HG03095 (cell line): ENCODE results near the gene FAM169A.
"Not testable (repeated sequence)": the region's sequence is repeated elsewhere in the genome, so short reads cannot be mapped to it uniquely, and the experiment has no call there.

Source experiments
- ATAC-seq: cut with Tn5 transposase; IDR thresholded peaks from one replicate; pipeline ENCODE4 v1.9.1; 2021; ENCODE audit warnings: moderate library complexity; ENCODE audit not compliant: unreplicated experiment

The FAM169A gene

DNA sequence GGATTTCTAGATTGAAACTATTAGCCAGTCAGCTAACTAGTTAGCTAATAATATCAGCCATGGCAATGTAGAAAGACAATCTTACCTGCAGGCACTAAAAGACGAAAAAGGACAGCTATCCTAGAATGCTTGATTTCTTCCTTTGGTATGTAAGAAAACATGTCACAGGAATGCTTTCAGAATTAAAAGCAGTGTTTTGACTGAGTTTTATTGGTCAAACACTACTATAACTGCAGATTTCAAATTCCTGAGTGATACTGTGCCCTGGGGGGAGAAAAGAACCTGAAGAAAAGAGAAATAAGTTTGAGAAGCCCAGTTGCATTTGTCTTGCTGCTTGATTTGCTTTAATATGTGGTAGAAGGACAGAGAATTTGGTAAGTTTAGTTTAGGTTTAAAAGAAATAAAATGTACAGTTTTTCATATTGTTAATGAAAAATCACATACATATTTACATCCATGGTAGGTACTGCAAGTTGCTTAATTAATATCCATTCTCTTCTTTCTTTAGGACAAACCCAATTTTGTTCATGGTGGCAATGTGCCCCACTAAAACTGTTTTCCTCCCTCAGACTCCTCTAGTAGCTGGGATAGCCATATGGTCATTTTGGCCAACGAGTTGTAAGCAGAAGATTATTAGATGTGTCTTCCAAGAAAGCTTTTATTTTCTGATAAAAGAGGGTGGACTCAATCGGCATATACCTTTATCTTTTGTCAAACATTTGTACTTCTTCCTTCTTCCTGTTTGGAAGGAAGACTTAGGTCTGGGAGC lies 4.3 kb upstream of the FAM169A start:
- ATAC-seq = no peak

DNA sequence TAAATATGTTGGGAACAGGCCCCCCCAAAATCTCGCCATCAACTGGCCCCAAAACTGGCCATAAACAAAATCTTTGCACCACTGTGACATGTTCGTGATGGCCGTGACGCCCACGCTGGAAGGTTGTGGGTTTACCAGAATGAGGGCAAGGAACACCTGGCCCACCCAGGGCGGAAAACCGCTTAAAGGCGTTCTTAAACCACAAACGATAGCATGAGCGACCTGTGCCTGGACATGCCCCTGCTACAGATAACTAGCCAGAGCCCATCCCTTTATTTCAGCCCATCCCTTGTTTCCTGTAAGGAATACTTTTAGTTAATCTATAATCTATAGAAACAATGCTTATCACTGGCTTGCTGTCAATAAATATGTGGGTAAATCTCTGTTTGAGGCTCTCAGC lies 3.2 kb upstream of the FAM169A start:
- not testable (repeated sequence) for ATAC-seq

DNA sequence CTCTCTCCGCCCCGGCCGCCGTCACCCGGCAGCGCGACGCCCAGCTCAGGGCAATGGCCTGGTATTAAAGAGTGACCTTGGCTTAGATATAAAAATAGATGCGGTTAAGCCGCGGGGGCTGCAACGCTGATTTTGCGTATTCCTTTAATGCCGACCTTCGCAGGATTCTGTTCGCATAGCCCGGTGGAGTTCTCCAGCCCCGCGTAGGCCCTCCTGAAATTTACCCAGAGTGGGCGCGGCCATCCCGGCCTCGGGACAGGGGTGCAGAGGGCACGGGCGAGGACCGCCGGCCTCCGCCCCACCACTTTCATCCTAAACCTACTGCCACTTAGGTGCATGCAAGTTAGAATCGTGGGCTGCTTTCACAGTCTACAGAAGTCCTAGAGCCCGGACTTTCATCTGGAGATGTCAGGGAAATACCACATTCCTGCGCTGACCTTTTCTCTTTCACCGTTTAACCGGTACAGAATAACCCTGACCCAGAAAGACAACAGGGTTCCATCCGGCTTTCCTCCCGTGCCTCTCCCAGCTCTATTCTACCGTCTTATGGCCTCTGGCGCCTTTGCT lies 492 bp upstream of the FAM169A start:
- no peak for ATAC-seq

DNA sequence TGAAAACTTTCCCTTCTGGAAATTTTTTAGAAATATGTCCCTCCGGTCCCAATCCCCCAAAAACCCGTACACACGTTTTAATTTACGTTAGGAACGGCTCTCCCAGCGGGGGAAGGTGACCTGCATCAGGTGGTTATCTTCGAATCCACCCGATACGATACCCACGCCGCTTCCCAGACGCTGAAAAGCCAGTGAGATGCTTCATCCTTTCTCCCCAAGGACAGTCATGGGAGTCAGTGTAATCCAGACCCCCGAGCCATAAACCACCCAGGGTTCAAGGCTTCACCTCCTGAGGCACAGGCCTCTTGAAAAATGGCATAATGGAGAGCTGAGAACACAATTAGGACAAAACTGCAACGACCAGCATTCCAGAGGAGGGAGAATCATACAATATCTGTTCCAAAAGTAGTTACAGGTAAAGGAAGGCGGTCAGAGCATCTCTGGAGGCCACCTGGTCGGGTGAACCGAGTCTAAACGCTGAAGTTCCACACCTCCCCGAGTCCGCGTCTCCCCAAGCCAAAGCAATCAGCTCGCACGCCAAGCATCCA lies 857 bp downstream of the FAM169A start:
- ATAC-seq = no peak

DNA sequence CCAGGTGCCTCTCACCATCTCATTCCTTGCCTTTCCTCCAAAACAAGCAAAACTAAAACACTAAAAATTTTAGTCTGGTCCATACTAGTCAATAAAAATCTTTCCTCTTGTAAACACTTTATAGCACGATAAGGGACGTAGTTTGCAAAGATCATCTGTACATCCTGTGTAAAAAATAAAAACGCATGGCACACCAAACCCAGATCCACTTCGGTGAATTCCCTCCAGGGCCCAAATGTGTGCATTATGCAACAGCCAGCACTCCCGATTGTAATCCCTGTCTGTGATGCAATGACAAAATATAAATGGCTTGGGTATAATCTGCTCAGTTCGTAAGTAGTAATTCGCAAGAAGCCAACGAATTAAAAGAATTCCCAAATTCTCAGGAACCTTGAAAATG lies 1.4 kb downstream of the FAM169A start:
- no peak for ATAC-seq

DNA sequence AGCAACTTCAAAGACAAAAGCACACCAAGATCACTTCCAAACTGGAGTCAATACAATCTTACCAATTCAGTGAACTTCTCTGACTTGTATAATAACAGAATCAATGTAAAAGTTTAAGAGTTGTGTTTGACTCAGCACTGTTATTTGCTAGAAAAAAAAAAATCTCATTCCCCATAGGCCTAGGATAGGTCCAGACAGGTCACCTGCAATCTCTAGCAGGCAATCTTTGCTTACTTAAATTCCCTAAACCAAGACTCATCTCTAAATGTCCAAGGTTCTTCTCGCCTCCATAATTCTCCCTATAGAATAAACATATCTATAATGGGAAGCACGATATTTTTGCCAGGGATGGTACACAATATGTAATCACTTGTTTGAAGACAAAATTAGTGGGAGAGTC lies 2.5 kb downstream of the FAM169A start:
- no peak for ATAC-seq

DNA sequence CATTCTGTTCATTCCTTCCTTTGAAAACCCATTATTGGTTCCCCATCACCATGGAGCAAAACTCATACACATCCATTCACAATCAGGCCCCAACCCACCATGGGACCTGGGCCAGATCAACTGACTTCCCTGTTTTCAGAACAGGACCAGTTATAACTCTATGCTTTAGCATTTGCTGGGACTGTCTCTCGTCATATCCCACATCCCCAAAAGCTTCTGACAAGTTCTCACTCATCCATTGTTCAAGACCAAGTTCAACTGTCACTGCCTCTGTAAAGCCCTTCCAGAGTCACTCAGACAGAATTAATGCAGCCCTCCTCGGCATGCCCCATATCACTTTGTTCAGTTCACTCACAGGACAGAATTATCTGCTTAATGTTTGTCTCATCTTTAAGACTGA lies 4.0 kb downstream of the FAM169A start:
- ATAC-seq = no peak

DNA sequence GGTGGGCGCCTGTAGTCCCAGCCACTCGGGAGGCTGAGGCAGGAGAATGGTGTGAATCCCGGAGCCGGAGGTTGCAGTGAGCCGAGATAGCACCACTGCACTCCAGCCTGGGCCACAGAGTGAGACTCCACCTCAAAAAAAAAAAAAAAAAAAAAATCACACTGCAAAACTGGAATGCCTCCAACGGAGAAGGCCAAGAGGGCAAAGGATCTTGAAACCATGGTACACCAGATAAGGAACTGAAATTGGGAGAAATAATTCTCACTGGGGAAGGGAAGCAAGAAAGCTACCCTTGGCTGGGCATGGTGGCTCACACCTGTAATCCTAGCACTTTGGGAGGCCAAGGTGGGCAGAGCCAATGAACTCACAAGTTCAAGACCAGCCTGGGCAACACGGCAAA lies 9.2 kb downstream of the FAM169A start:
- not testable (repeated sequence) for ATAC-seq

DNA sequence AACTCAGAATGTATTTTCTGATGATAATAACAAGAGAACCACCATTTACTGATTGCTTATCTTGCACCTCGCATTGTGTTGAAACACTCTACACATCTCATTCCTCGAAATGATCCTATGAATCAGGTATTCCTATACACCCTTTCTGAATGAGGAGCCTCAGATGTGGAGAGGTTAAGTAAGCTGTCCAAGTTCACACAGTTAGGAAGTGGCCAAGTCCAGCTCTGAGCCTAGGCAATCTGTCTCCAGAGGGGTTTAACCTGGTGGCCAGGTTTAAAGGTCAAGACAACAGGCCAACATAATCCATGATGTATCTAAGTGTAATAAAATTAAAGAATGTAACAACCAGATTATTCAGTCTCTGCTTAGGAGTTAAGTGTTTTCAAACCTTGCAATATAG lies 12.9 kb downstream of the FAM169A start:
- no peak for ATAC-seq

DNA sequence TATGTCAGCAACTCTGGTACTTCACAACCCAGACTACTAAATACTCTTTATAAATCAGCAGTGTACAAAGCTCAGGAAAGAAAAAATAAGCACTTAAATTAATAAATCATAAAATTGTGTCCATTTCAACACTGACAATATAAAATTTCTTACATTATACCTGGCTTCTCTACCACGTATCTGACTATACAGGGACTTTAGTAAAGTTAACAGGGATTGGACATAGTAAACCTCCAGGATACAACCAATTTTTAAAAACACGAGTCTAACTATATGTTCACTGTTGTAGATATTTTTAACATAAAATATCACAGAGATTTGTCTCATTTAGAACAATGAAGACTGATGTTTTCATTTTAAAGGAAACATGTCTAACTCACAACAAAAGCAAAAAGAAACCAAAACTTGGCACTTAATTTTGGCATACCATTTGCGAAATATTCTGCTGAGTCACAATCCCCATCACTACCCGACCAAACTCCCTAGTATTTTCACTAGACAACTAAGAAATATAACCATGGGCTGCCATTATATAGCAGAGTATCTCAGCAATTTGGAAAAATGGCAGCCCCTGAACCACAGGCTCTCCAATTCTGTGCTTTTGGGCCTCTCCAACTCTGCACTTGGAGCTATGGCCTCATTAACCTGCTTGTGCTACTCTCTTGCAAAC lies 14.4 kb downstream of the FAM169A start:
- ATAC-seq = no peak

DNA sequence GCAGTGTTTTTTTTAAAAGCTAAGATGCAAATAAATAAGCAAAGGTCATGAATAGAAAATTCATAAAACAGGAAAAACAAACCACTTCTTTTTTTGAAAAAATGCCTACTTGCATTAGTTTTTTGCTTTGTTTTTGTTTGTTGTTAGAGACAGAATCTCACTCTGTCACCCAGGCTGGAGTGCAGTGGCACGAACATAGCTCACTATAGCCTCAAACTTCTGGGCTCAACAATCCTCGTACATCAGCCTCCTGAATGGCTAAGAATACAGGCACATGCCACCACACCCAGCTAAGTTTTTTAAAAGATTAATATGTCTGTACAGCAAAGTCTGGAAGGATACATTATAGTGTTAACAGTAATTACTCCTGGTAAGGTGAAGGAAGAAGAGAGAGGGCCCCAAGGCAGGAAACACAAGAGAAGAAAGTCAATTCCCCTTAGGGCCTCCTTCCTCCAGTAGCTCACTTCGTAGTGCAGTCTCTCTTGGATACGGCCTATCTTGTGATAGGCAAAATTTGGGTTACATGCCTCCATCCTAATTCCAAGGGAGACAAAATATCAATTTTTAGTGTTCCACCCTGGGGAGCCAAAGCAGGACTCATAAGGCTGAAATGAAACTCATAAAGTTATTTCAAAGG lies 15.3 kb downstream of the FAM169A start:
- no peak for ATAC-seq

DNA sequence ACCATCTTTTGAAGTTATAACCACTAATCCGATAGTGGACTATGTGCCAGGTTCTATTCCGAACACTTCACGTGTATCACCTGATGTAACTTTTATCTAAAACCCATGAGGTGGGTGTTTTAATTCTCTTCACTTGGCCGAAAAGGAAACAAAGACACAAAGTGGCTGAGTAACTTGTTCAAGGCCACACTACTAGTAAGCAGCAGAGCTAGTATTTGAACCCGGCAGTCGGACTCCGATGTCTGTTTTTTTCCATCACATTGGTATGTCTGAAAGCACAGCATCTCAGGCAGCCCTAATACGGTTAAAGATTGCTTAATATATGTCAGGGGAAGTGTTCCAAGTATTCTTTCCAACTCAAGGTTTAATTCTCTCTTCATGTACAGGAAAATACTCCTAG lies 16.2 kb downstream of the FAM169A start:
- no peak for ATAC-seq

DNA sequence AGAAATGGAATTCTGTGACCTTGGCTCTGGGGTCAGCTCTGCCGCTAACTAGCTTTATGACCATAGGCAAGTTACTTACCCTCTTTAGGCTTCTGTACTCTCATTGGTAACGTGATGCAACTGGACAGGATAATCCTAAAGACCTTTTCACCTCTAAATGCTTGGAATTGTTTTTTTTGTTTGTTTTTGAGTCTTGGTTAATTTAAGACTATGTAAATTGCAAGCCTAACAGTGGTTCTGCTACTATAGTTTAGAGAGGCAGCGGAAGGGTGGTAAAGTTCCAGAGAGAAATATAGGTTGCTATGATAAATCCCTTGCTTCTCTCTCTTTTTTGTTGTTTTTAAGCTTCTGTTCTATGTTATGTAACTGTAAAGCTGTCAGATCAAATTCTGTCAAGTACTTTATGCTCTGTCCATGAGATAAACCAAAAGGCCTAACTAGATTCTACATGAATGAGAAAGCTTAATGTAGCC lies 17.6 kb downstream of the FAM169A start:
- ATAC-seq = no peak

DNA sequence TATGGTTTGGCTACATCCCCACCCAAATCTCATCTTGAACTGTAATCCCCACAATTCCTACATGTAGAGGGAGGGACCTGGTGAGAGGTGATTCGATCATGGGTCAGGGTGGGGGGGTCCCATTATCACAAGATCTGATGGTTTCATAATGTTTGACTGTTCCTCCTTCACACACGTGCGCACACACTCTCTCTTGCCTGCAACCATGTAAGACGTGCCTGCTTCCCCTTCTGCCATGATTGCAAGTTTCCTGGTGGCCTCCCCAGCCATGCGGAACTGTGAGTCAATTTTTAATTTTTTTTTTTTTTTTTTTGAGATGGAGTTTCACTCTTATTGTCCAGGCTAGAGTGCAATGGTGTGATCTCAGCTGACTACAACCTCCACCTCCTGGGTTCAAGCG lies 27.0 kb downstream of the FAM169A start:
- ATAC-seq = no peak

DNA sequence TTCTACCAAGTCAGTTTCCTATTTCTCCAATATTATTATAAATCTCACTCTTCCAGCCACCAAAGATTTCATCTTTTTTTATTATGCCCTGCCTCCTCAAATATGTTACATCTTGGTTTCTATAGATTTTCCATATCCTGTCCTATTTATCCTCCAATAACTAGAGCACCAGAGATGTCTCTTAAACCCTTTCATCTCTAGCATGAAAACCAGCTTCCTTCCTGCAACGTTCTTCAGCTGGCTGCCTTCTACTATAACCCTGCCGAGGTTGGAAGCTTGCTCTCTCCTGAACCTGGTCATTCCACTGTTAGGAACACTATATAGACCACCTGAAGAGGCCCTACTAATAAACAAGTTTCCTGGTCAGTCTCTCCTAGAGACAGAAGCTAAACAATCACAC lies 27.9 kb downstream of the FAM169A start:
- ATAC-seq = no peak

DNA sequence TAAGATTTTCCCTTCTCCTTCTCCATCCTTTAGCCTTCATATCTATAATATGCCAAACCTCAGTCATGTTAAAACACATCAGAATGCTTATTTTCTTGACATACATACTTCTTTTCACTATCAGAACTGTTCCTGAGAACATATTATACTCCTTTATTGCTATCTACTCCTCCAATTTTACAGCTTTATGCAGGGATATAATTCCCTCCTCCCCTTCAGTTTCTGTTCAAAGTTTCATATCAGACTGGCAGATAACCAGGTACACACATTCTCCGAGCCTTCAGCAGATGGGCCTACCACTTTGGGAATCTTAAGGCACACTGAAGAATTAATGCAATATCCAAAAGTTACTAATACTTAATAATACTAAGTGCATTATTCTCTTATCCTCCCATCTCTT lies 29.1 kb downstream of the FAM169A start:
- ATAC-seq = no peak

DNA sequence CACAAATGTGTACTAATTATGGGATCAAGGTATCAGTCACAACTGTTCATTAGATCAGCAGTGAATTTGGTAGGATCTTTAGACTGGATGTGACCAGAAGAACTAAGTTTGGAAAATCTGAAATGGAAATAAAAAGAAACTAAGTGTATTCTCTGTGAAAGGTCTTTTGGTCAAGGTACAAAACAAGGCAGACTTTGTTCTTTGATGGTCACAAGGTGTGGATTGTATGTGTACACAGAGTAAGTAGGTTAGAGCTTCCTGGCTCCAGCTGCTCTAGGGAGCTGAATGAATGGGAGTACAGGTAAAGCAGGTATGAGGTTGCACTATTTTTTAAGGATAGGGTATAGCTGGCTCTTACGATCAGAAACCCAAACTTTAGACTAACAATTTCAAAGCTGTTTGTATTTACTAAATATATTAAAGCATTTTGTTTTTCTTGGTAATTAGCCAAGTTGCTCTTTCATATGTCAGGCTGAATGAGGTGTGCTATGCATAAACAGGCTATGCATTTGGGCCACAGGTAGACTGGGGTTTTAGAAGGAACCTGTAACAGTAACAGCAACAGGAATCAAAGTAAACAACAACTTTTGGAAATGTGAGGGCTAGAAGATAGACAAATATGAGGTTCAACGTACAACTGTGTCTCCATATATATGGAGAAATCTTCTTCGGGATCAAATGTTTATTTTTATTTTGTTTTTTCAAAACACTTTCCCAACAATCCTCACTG lies 32.5 kb downstream of the FAM169A start:
- ATAC-seq = no peak

DNA sequence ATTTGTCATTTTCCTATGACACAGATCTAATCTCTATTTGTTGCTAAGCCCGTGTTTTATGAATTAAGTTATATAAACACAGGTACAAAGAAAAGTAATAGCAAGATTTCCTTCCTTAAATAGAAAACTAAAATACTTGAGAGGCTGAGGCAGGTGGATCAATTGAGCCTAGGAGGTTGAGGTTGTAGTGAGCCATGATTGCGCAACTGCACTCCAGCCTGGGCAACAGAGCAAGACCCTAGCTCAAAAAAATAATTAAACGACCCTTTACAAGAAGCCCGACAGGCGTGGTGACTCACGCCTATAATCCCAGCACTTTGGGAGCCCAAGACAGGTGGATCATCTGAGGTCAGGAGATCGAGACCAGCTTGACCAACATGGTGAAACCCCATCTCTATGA lies 36.8 kb downstream of the FAM169A start:
- no peak for ATAC-seq

DNA sequence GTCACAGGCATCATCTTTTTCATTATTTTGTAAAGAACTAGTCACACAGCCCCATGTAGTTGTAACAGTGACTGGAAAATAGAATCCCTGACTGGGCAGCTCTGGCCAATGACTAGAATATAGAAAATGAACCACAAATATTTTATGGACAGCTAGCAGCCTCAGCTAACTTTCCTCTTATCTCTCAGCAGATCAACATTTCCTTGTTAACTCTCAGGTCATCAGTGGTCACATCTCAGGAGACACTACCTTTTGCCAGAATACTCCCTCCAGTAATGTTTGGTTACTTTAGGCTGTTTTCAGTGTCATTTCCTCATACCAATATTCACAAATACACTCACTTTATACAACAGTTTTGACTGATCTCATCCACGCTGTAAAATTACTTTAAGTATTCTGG lies 43.9 kb downstream of the FAM169A start:
- no peak for ATAC-seq

DNA sequence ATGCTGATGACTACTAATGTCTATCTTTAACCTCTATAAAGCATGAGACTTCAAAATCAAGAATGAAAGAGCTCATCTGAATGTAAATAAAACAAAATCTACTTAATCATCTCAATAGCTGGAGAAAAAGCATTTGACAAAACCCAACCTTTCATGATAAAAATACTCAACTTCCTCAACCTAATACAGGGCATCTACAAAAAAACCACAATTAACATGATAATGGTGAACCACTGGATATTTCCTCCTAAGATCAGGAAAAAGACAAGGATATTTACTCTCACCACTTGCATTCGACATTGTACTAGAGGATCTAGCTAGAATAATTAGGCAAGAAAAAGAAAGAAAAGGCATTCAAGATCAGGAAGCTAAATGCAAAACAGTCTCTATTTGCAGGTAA lies 49.3 kb downstream of the FAM169A start:
- ATAC-seq = no peak

DNA sequence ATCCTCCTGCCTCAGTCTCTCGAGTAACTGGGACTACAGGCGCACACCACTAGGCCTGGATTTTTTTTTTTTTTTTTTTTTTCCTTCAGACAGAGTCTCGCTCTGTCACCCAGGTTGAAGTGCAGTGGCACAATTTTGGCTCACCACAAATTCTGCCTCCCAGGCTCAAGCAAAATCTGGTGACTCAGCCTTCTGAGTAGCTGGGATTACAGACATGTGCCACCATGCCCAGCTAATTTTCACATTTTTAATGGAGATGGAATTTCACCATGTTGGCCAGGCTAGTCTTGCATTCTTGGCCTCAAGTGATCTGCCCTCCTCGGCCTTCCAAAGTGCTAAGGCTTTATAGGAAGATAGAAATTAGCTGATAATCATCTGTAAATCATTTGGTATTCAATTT lies 55.3 kb downstream of the FAM169A start:
- ATAC-seq = no peak
